ENCODE results near the gene BARHL1.

BARHL1 gene

GRCh38 chr9:132537352-132537751, 45.1 kb upstream of the BARHL1 start:
- Histone ChIP-seq H4K20me1 (ENCODE audit: low read depth, low read length) (no peaks in the 10 kb centered on the region), H3K27me3 (ENCODE audit: low read length) (no peaks in the 10 kb centered on the region), H3K4me3 (ENCODE audit: insufficient read depth, low read length, poor library complexity, severe bottlenecking) (no peak overlapping the region), H3K4me2 (ENCODE audit: low read depth, low read length, poor library complexity, severe bottlenecking) (no peak overlapping the region), H3K9me2 (replicated peaks; ENCODE audit: insufficient read depth, low read length) (no peaks in the 10 kb centered on the region), H3K27ac (ENCODE audit: low read depth, low read length) (no peak overlapping the region), H3K79me2 (ENCODE audit: insufficient read depth, low read length) (no peaks in the 10 kb centered on the region), H3K36me3 (ENCODE audit: low read length) (no peaks in the 10 kb centered on the region), H2AFZ (ENCODE audit: low read depth, low read length, severe bottlenecking) (no peak overlapping the region), H3K9me3 (ENCODE audit: insufficient read depth, low read length) (peaks cover 5% of the 10 kb centered on the region; the same call in 1 of the 2 replicates), H3K9ac (ENCODE audit: low read length) (no peak overlapping the region), H3F3A (ENCODE audit: insufficient read depth) (no peaks in the 10 kb centered on the region)
- TF ChIP-seq, protein P1, sequence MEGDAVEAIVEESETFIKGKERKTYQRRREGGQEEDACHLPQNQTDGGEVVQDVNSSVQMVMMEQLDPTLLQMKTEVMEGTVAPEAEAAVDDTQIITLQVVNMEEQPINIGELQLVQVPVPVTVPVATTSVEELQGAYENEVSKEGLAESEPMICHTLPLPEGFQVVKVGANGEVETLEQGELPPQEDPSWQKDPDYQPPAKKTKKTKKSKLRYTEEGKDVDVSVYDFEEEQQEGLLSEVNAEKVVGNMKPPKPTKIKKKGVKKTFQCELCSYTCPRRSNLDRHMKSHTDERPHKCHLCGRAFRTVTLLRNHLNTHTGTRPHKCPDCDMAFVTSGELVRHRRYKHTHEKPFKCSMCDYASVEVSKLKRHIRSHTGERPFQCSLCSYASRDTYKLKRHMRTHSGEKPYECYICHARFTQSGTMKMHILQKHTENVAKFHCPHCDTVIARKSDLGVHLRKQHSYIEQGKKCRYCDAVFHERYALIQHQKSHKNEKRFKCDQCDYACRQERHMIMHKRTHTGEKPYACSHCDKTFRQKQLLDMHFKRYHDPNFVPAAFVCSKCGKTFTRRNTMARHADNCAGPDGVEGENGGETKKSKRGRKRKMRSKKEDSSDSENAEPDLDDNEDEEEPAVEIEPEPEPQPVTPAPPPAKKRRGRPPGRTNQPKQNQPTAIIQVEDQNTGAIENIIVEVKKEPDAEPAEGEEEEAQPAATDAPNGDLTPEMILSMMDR (IDR thresholded peaks at IDR 0.05; ENCODE audit: insufficient read depth, low read length, poor library complexity, severe bottlenecking) = no peak
- no peak for TF ChIP-seq EZH2phosphoT487 (conservative IDR thresholded peaks at IDR 0.05; ENCODE audit: low read length)

GRCh38 chr9:132538071-132538470, 44.3 kb upstream of the BARHL1 start:
- no peaks in the 10 kb centered on the region for H3K27me3 ChIP-seq (ENCODE audit: low read length)

GRCh38 chr9:132539096-132539495, 43.3 kb upstream of the BARHL1 start:
- peaks cover 5% of the 10 kb centered on the region; the same call in 1 of the 2 replicates for H3K9me3 ChIP-seq (ENCODE audit: insufficient read depth, low read length)
- H3K9me2 ChIP-seq (replicated peaks; ENCODE audit: insufficient read depth, low read length) = no peaks in the 10 kb centered on the region
- no peak overlapping the region for H2AFZ ChIP-seq (ENCODE audit: low read depth, low read length, severe bottlenecking)
- no peaks in the 10 kb centered on the region for H3K27me3 ChIP-seq (ENCODE audit: low read length)
- no peaks in the 10 kb centered on the region for H4K20me1 ChIP-seq (ENCODE audit: low read depth, low read length)
- H3K4me3 ChIP-seq (ENCODE audit: insufficient read depth, low read length, poor library complexity, severe bottlenecking) = no peak overlapping the region
- no peak overlapping the region for H3K27ac ChIP-seq (ENCODE audit: low read depth, low read length)
- no peak overlapping the region for H3K9ac ChIP-seq (ENCODE audit: low read length)
- no peaks in the 10 kb centered on the region for H3F3A ChIP-seq (ENCODE audit: insufficient read depth)
- H3K79me2 ChIP-seq (ENCODE audit: insufficient read depth, low read length) = no peaks in the 10 kb centered on the region
- H3K36me3 ChIP-seq (ENCODE audit: low read length) = no peaks in the 10 kb centered on the region
- no peak for TF ChIP-seq EZH2phosphoT487 (conservative IDR thresholded peaks at IDR 0.05; ENCODE audit: low read length)
- TF ChIP-seq, protein P1 (IDR thresholded peaks at IDR 0.05; ENCODE audit: insufficient read depth, low read length, poor library complexity, severe bottlenecking) = no peak
- no peak overlapping the region for H3K4me2 ChIP-seq (ENCODE audit: low read depth, low read length, poor library complexity, severe bottlenecking)

More at GRCh38 chr9:132538071-132538470, 44.3 kb upstream of the BARHL1 start:
- no peak overlapping the region for H3K4me2 ChIP-seq (ENCODE audit: low read depth, low read length, poor library complexity, severe bottlenecking)
- TF ChIP-seq, protein P1 (IDR thresholded peaks at IDR 0.05; ENCODE audit: insufficient read depth, low read length, poor library complexity, severe bottlenecking) = no peak
- TF ChIP-seq EZH2phosphoT487 (conservative IDR thresholded peaks at IDR 0.05; ENCODE audit: low read length) = no peak
- no peaks in the 10 kb centered on the region for H3K9me2 ChIP-seq (replicated peaks; ENCODE audit: insufficient read depth, low read length)
- H2AFZ ChIP-seq (ENCODE audit: low read depth, low read length, severe bottlenecking) = no peak overlapping the region
- no peak overlapping the region for H3K27ac ChIP-seq (ENCODE audit: low read depth, low read length)
- no peaks in the 10 kb centered on the region for H3K79me2 ChIP-seq (ENCODE audit: insufficient read depth, low read length)
- no peaks in the 10 kb centered on the region for H3K36me3 ChIP-seq (ENCODE audit: low read length)
- H3K9ac ChIP-seq (ENCODE audit: low read length) = no peak overlapping the region
- H3K9me3 ChIP-seq (ENCODE audit: insufficient read depth, low read length) = peaks cover 5% of the 10 kb centered on the region; the same call in 1 of the 2 replicates
- H3K4me3 ChIP-seq (ENCODE audit: insufficient read depth, low read length, poor library complexity, severe bottlenecking) = no peak overlapping the region
- H4K20me1 ChIP-seq (ENCODE audit: low read depth, low read length) = no peaks in the 10 kb centered on the region
- no peaks in the 10 kb centered on the region for H3F3A ChIP-seq (ENCODE audit: insufficient read depth)

Data from SU-DHL-6 (cell line).